Neural cell (in vitro differentiated cells): ENCODE measurements around the gene TMEM115. TPM values are rescaled to one million over a fixed set of nuclear protein-coding genes. Genes with fewer than 3 reads are reported as not detected.

ENCODE experiments used
- H2AFZ ChIP-seq: fragments of 200-600, 300-800 bp; sonication (generic), shearing (Covaris generic); 2 replicates; pipeline ENCODE4 v1.6.0; 2014; ENCODE audit warnings: low read depth, mild to moderate bottlenecking, antibody characterized with exemption, low read length, moderate library complexity
- H3F3A ChIP-seq: fragments of 200-600 bp; shearing (Covaris generic); 2 replicates; pipeline ENCODE4 v1.6.1; 2016; ENCODE audit warnings: mild to moderate bottlenecking, moderate library complexity, mixed read lengths, antibody characterized with exemption, low read length; ENCODE audit not compliant: insufficient read depth, poor library complexity, severe bottlenecking
- H3K27ac ChIP-seq: fragments of 200-600, 300-800 bp; sonication (generic), shearing (Covaris generic); 2 replicates; pipeline ENCODE4 v1.5.1; 2014; ENCODE audit warnings: mild to moderate bottlenecking, low read length, moderate library complexity
- H3K27me3 ChIP-seq: fragments of 300-800, 200-600 bp; sonication (generic), shearing (Covaris generic); 2 replicates; pipeline ENCODE4 v1.6.0; 2014; ENCODE audit warnings: mild to moderate bottlenecking, low read depth, low read length, moderate library complexity; ENCODE audit not compliant: insufficient read depth
- H3K36me3 ChIP-seq: fragments of 300-800, 200-600 bp; sonication (generic), shearing (Covaris generic); 2 replicates; pipeline ENCODE4 v1.5.1; 2014; ENCODE audit warnings: mild to moderate bottlenecking, antibody characterized with exemption, low read length, moderate library complexity; ENCODE audit not compliant: insufficient read depth
- H3K4me2 ChIP-seq: fragments of 300-800, 200-600 bp; sonication (generic), shearing (Covaris generic); 2 replicates; pipeline ENCODE4 v1.6.0; 2014; ENCODE audit warnings: mild to moderate bottlenecking, low read length
- H3K4me3 ChIP-seq: fragments of 300-800, 200-600 bp; sonication (generic), shearing (Covaris generic); 2 replicates; pipeline ENCODE4 v1.5.1; 2014; ENCODE audit warnings: mild to moderate bottlenecking, low read length, moderate library complexity
- H3K79me2 ChIP-seq: fragments of 200-600 bp; shearing (Covaris generic); replicated peaks from 2 replicates; pipeline ENCODE4 v1.6.0; 2014; ENCODE audit warnings: mild to moderate bottlenecking, low read length, moderate library complexity; ENCODE audit not compliant: insufficient read depth
- H3K9ac ChIP-seq: fragments of 300-800, 200-600 bp; sonication (generic), shearing (Covaris generic); 2 replicates; pipeline ENCODE4 v1.6.1; 2016; ENCODE audit warnings: mild to moderate bottlenecking, low read length, mixed read lengths
- H3K9me2 ChIP-seq: fragments of 200-600 bp; shearing (Covaris generic); 2 replicates; pipeline ENCODE4 v1.6.1; 2016; ENCODE audit warnings: mild to moderate bottlenecking, low read length, mixed read lengths; ENCODE audit not compliant: insufficient read depth
- H3K9me3 ChIP-seq: fragments of 200-600, 300-800 bp; sonication (generic), shearing (Covaris generic); 2 replicates; pipeline ENCODE4 v1.6.1; 2016; ENCODE audit warnings: mild to moderate bottlenecking, mixed run types, low read length, moderate library complexity, mixed read lengths
- H4K20me1 ChIP-seq: fragments of 200-600 bp; shearing (Covaris generic); 2 replicates; pipeline ENCODE4 v1.6.1; 2016; ENCODE audit warnings: mild to moderate bottlenecking, mixed run types; ENCODE audit not compliant: insufficient read depth
- CTCF ChIP-seq: fragments of 450-650 bp; IDR thresholded peaks from 2 replicates; pipeline ENCODE4 v1.5.1; 2014; ENCODE audit warnings: antibody characterized with exemption, mild to moderate bottlenecking, moderate library complexity; ENCODE audit not compliant: poor library complexity, severe bottlenecking
- EP300 ChIP-seq: fragments of 450-650 bp; conservative IDR thresholded peaks from 2 replicates; pipeline ENCODE4 v1.6.1; 2014; ENCODE audit warnings: antibody characterized with exemption, mild to moderate bottlenecking, moderate library complexity; ENCODE audit not compliant: poor library complexity, severe bottlenecking
- EZH2 ChIP-seq: fragments of 200-600, 300-800 bp; shearing (Covaris generic), sonication (generic); IDR thresholded peaks from 2 replicates; pipeline ENCODE4 v1.6.1; 2014; ENCODE audit warnings: antibody characterized with exemption, low read length, borderline replicate concordance, mild to moderate bottlenecking; ENCODE audit not compliant: insufficient read depth, poor library complexity, severe bottlenecking
- MXI1 ChIP-seq: fragments of 450-650 bp; conservative IDR thresholded peaks from 2 replicates; pipeline ENCODE4 v1.6.1; 2014; ENCODE audit warnings: antibody characterized with exemption, mild to moderate bottlenecking; ENCODE audit not compliant: poor library complexity, severe bottlenecking
- POLR2AphosphoS5 ChIP-seq: IDR thresholded peaks from 2 replicates; pipeline ENCODE4 v1.6.1; 2012
- RAD21 ChIP-seq: fragments of 450-650 bp; conservative IDR thresholded peaks from 2 replicates; pipeline ENCODE4 v1.6.1; 2014; ENCODE audit warnings: antibody characterized with exemption, mild to moderate bottlenecking, moderate library complexity
- REST ChIP-seq: IDR thresholded peaks from 2 replicates; pipeline ENCODE4 v1.6.1; 2012; ENCODE audit warnings: borderline replicate concordance
- SMC3 ChIP-seq: fragments of 450-650 bp; conservative IDR thresholded peaks from 2 replicates; pipeline ENCODE4 v1.6.1; 2014; ENCODE audit warnings: antibody characterized with exemption, mild to moderate bottlenecking, moderate library complexity; ENCODE audit not compliant: poor library complexity
- TAF1 ChIP-seq: IDR thresholded peaks from 2 replicates; pipeline ENCODE4 v1.6.1; 2012; ENCODE audit warnings: low read depth
- polyA plus RNA-seq: library from polyadenylated mRNA; depleted of rRNA; stranded (reverse); fragments of >200 nt; gene quantifications from 2 replicates; pipeline ENCODE4 v1.2.3, GENCODE V29; 2014

Gene TMEM115
- polyA plus RNA-seq, 1 donor from 2014 or later, result 17.8 TPM

- H3K9me3 ChIP-seq, result no peaks in the 10 kb centered on the region
- H3K79me2 ChIP-seq, result peaks cover 12% of the 10 kb centered on the region
- H4K20me1 ChIP-seq, result no peaks in the 10 kb centered on the region
- no peaks in the 10 kb centered on the region for H3F3A ChIP-seq
- no peaks in the 10 kb centered on the region for H3K9me2 ChIP-seq
- H2AFZ ChIP-seq, result no peak overlapping the region
- H3K4me3 ChIP-seq, result no peak overlapping the region
- TF ChIP-seq EP300 (no peak), CTCF (no peak), RAD21 (no peak), POLR2AphosphoS5 (no peak), EZH2 (no peak), SMC3 (no peak)
- H3K27ac ChIP-seq, result no peak overlapping the region
- H3K9ac ChIP-seq, result no peak overlapping the region
- no peaks in the 10 kb centered on the region for H3K36me3 ChIP-seq
- H3K27me3 ChIP-seq, result no peaks in the 10 kb centered on the region
- no peak overlapping the region for H3K4me2 ChIP-seq
These were observed 33.2 kb downstream of the TMEM115 start for GRCh38 chr3:50326182-50326541.

GRCh38 chr3:50325497-50326181 is 33.7 kb downstream of the TMEM115 start:
- H4K20me1 ChIP-seq, result no peaks in the 10 kb centered on the region

More at GRCh38 chr3:50325497-50326181, 33.7 kb downstream of the TMEM115 start:
- H3F3A ChIP-seq, result no peaks in the 10 kb centered on the region
- TF ChIP-seq MXI1 (no peak), EP300 (no peak), EZH2 (no peak), POLR2AphosphoS5 (no peak), RAD21 (no peak), SMC3 (no peak), CTCF (no peak), REST (no peak), TAF1 (no peak)
- no peaks in the 10 kb centered on the region for H3K9me3 ChIP-seq
- no peaks in the 10 kb centered on the region for H3K27me3 ChIP-seq
- no peak overlapping the region for H3K9ac ChIP-seq
- no peak overlapping the region for H3K4me3 ChIP-seq
- no peak overlapping the region for H2AFZ ChIP-seq
- no peak overlapping the region for H3K27ac ChIP-seq
- H3K79me2 ChIP-seq, result peaks cover 14% of the 10 kb centered on the region
- H3K36me3 ChIP-seq, result no peaks in the 10 kb centered on the region
- H3K4me2 ChIP-seq, result no peak overlapping the region
- no peaks in the 10 kb centered on the region for H3K9me2 ChIP-seq
